Stromal cell of bone marrow (primary cell): ENCODE measurements around the gene CCDC178.
"Not testable (repeated sequence)": the region's sequence is repeated elsewhere in the genome, so short reads cannot be mapped to it uniquely, and the experiment has no call there.

ENCODE experiments used
- DNase-seq: peaks from one replicate; pipeline ENCODE4 v3.0.0-alpha.2; 2012; ENCODE audit warnings: low read depth

The CCDC178 gene

DNA sequence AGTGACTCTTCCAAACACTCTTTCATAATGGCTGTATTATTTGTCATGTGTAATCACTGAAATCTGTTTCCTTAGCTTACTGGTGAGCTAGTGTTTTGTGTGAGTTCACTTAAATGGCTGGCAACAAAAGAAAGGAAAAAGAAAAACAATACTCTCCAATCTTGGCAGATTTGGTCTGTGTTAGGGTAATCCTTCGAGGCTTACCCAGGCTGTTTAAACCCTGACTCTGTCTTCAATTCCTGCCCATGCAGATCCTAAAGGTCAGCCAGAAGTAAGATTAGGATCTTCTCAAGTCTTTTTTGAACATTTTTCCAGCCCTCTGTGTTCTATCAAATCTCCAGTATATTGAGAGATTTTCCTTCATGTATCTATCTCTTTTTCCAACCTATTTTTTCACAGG is 85.3 kb downstream of the CCDC178 start:
- no peak for DNase-seq

DNA sequence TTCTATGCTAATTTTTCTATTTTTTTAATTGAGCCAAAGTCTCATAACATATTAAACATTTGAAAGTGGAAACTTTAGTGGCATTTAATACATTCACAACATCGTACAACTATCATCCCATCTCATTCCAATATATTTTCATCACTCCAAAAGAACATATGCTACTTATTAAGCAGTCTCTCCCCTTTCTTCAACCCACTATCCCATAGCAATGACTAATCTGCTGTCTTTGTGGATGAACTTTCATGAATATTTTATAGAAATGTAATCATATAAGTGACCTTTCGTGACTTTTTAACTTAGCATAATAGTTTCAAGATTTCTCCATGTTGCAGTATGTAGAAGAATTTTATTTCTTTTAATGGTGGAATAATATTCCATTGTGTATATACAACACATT is 90.3 kb downstream of the CCDC178 start:
- no peak for DNase-seq

DNA sequence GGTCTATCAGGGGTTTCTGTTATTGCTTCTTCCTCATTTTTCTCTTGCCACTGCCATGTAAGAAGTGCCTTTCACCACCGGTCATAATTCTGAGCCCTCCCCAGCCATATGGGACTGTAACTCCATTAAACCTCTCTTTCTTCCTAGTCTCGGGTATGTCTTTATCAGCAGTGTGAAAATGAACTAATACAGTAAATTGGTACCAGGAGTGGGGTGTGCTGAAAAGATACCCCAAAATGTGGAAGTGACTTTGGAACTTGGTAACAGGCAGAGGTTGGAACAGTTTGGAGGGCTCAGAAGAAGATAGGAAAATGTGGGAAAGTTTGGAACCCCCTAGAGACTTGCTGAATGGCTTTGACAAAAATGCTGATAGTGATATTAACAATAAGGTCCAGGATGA is 100.8 kb downstream of the CCDC178 start:
- not testable (repeated sequence) for DNase-seq

DNA sequence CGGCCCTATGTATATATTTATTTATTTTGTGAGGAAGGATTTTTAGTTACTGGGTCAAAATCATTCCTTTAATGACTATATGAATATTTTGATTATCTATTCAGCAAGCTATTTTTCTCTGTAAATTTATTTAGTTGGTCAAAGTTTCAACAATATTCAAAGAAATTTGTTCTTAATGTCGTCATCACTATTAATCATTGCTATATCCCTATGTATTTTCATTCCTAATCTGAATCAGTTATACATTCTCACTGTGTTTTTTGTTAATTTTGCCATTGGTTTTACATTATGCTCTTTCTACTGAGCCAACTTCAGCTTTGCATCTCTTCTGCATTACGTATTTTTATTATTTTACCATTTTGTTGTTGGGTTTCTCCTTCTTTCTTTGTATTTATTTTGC is 105.7 kb downstream of the CCDC178 start:
- no peak for DNase-seq

DNA sequence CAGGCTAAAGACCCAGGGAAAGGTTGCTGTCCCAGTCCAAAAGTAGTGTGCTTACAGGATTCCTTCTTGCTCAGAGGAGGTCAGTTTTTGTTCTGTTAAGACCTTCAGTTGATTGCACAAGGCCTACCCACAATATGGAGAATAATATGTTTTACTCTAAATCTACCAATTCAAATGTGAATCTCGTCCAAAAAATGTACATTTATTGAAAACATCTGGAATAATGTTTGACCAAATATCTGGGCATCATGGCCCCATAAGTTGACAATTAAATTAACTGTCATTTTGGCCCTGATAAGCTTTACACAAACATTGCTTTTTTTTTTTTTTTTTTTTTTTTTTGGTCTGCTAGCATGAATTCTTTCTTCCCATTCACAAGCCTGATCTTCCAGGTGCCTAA is 109.8 kb downstream of the CCDC178 start:
- no peak for DNase-seq

DNA sequence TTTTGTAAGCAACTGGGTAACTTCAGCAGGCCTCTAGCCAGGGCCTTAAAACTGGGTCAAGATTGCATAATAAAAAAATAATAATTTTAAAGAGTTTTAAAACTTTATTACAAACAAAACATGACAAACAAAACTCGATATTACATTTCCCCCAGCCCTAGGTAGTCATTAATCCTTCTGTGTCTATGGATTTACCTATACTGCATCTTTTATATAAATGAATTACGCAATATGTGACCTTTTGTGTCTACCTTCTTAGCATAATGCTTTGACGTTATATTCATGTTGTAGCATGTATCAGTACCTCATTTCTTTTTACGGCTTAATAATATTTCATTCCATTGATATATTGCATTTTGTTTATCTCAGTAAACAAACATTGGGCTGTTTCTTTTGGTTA is 113.5 kb downstream of the CCDC178 start:
- no peak for DNase-seq

DNA sequence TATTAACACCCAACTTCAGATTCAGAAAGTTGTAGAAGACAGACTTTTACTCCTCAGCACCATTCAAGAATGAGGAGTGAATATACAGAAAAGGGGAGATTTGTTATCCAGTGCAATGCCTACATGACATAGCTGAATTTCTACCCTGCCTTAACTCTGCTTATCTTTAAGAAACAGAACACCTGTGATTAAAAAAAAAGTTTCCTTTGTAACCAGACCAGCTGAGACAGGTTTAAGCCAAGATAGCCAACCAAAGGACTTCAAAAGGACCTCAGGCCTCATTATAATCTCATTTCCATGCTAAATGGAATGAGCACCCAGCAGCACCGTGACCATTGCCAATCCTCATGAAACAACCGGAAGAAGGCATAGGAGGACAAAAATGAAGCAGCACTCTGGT is 122.9 kb downstream of the CCDC178 start:
- no peak for DNase-seq

DNA sequence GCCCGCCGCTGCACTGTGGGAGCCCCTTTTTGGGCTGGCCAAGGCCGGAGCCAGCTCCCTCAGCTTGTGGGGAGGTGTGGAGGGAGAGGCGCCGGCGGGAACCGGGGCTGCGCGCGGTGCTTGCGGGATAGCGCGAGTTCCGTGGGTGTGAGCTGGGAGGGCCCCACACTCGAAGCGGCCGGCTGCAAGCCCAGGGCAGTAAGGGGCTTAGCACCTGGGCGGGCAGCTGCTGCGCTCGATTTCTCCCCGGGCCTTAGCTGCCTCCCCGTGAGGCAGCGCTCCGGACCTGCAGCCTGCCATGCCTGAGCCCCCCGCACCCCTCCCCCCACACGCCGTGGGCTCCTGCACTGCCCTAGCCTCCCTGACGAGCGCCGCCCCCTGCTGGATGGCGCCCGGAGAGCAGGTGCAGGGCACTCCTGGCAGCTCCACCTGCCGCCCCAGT is 124.4 kb downstream of the CCDC178 start:
- DNase-seq = no peak

DNA sequence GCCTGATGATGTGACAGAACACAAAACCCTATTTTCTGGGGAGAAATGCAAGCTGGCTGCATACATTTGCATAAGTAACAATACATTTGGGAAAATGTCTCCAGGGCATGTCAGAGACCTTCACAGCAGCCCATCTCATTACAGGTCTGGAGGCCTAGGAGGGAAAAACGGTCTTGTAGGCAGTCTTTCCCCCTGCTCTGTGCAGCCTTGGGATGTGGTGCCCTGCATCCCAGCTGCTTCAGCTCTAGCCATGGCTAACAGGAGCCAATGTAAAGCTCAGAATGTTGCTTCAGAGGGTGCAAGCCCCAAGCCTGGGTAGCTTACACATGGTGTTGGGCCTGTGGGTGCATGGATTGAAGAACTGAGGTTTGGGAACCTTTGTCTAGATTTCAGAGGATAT is 133.0 kb downstream of the CCDC178 start:
- DNase-seq = no peak

DNA sequence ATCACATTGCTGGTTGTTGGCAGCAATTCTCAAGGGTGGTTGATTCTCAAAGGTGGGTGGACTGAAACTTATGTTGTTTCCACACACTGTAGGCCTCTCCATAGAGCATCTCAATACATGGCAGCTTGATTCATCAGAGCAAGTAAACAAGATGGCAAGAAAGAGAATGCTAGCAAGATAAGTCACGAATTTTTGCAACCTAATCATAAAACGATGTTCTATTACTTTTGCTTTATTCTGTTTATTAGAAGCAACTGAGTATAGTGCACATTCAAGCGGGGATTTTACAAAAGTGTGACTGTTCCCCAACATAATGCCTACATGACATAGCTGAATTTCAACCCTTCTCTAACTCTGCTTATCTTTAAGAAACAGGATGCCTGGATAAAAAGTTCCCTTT is 136.2 kb downstream of the CCDC178 start:
- DNase-seq = no peak

DNA sequence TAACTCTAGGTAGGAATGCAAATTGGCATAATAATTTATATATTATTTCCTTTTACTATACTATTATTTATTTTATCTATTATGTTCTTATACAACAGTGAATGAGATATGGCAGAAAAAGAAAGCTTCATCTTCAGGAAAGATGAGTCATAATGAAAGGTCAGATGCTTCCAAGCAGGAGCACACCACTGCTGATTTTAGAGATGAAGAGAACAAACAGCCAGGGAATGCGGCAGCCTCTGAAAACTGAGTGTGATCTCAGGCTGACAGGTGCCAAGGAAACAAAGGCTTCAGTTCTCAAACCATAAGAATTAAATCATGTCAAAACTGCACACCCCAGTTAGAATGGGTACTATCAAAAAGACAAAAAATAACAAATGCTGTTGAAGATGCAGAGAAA is 149.0 kb downstream of the CCDC178 start:
- no peak for DNase-seq

DNA sequence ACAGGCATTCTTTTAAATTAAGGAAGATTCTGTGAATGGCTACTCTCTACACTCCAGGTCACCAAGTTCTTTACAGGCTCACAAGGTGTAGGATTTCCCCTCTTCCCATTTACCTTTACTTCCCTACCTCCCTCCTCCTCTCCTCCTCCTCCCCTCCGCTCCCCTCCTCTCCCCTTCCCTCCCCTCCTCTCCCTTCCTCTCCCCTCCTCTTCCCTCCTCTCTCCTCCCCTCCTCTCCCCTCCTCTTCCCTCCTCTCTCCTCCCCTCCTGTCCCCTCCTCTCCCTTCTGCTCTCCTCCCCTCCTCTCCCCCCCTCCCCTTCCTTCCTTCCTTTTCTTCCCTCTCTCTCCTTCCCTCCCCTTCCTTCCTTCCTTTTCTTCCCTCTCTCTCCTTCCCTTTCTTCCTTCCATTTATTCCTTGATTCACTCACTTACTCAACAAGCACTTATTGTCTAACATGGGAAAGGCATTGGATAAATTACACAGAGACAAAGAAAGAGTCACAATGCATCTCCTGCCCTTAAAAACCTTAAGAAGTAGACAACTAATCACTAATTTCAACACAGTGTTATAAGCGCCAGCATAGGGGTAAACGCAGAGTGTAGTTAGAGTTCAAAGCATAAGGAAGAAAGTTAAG is 152.3 kb downstream of the CCDC178 start:
- no peak for DNase-seq

DNA sequence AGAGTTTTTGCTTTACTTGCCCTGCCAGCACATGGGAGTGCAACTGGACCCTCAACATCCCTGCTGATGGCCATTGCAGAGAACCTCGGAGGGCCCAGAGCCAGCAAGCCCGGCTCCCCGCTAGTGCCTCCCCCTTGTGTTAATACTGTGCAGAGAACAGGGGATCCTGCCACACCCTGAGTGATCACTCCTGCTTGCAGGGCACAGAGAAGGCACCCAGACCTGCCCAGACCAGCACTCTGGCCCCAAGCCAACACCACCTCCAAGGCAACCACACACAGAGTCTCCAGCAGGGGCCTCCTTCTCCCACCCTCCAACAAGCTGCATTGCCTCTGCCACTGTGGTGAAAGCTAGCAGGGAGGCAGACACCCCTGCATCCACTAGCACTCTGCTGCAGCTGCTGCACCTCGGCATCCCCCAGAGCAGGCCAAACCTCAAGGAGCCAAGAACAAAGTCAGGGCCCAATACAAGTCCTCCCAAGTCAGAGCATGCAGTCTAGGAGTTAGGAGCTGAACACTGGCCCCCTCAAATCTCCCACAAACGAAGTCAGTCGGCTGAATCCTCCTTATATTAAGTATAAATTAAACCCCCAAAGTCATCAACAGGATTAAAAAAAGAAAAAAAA is 157.7 kb downstream of the CCDC178 start:
- DNase-seq = no peak

DNA sequence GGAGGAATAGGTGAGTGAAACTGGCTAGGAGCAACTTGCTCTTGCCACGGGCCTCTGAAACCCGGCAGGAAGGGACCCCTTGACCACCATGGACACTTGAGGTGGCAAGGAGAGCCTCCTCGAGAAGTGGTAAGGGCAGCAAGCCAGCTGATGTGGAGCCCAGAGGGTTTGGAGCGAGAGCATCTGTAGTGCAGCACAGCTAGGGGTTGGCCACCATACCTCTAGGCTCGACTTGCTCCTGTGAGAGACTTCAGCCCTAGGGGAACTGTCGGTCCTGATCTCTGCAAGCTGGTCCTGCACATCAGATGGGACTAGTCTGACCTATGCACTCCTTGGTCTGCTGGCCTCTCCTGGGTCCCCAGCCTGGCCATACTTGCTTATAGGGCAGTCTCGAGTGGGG is 158.4 kb downstream of the CCDC178 start:
- DNase-seq = no peak

DNA sequence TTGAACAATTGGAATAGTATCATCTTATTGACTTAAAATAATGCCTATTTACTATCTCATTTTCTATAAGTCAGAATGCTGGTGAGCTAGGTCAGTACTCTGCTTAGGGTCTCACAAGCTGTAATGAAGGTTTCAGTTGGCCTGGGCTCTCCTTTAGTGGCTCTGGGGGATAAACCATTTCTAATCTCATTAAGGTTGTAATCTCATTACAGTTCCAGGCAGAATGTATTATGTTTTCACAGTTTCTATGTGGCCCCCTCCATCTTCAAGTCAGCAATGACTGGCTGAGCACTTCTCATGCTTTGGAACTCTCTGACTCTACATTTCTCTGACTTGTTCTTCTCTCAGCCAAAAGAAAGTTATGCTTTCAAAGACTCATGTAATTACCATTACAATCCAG is 163.1 kb downstream of the CCDC178 start:
- no peak for DNase-seq

DNA sequence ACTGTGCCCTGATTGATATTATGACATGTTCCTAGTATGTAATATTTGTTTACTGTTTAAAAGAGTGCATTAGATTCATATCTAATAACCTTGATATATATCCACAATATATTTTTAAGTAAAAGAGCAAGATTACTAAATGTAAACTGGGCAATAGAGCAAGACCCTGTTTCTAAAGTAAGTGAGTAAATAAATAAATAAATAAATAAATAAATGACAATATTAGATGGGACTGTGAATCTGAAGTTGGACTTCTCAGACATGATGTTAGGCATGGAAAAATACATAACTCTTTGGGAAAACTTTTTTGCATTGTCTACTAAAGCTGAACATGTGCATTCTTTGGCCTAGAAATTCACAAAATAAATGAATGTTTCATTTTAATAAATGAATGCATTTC is 164.7 kb downstream of the CCDC178 start:
- DNase-seq = no peak

DNA sequence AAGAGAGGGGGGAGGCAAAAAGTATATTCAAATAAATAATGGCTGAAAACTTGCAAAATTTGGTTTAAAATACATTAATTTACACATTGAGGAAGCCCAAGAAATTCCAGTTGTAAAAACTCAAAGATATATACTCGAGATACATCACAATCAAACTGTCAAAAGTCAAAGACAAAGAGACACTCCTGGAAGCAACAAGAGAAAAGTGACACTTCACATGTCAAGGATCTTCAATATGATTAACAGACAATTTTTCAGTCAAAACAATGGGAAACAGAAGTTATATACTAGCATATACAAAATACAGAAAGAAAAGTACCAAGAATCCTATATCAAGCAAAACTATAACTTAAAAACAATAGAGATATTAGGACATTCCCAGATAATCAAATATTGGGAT is 170.2 kb downstream of the CCDC178 start:
- no peak for DNase-seq

DNA sequence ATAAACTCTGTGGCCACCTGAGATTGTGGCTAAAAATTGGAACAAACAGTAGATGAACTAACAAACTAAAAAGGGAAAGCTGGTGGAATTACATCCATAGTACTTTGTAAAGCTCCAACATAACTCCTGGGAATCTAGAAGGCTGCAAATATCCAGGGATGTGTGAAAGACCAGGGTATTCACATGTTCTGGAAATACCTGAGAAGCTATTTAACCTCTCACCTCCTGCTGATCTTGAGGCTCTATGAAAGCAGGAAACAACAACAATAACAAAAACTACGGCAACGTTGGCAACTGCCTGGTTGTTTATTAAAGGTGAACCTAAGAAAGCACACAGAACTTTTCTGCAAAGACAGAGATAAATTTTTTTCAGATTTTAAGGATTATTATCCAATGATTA is 171.3 kb downstream of the CCDC178 start:
- no peak for DNase-seq

DNA sequence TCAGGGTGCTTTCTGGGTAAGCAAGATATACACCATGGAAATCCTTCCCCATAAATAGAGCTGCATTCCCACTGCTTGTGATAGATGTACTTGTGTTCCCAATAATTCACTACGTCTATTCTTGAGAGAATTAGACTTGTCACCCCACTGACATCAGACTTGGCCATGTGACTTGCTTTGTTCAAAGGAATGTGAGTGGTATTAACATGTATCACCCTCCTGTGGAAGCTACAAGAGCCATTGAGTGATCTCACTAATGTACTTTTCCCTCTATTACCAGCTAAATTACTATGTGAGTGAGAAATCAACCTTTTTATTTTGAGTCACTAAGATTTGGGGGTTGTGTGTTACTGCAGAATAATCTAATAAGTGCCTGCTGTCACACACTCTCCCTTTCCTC is 176.0 kb downstream of the CCDC178 start:
- DNase-seq = no peak

DNA sequence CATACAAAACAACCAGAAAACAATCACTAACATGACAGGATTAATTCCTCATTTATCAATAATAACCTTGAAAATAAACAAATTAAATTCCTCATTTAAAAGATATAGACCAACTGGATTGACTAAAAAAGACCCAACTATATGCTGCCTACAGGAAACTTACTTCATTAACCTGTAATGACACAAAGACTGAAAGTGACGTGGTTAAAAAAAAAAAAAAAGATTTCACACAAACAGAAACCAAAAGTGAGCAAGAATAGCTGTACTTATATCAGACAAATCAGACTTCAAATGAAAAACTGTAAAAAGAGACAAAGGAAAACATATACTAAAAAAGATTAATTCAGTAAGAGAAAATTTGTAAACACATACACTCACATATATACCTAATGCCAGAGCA is 201.2 kb downstream of the CCDC178 start:
- no peak for DNase-seq

DNA sequence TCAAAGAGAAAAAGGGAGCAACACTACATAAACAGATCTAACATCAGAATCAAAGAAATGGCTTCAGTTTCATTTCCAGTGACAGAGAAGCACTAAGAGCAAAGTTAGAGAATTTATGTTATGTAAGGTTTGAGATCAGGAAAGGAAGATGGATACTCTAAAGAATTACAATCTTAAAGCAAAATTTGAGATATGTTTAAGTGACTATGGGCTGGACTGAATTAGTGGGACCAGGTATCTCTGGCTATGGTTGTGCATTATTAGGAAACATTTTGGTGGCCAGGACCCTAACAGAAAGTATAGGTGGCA is 208.2 kb downstream of the CCDC178 start:
- DNase-seq = no peak

DNA sequence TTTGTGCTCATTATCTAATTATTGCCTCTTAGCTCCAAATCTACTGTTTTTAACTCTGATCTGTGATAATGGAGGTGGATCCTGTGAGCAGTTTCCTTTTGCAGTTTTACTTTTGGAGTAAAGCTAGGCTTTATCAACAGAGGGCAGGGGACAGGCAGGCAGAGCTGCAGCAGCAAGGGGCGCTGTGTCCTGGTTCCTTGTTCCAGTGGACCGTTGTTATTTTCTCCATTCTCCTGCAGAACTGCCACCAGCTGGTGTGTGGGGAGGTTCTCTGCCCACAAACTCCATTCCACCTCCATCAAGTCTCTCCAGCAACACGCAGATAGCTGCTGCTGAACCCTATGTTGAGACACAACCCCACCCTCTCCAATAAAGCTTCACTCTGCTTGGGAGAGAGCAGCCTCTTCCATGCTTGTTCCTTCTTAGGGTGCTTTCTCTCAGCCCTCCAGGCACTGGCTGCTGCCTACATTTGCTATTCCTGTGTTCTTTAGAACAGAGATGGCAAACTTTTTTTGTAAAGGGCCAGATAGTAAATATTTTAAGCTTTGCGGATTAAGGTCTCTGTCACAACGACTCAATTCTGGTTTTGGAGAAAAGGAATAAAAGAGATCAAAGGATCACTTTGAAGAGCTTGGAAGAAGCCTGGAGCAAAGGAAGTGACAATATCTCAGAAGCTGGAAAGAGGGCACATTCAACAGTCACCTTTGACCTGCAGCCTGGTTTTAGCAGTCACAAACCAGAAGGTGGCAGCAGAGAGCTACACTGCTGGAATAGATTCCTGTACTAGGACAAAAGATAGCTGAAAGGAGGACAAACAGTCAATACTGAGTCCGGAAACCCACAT is 208.8 kb downstream of the CCDC178 start:
- DNase-seq = peak; percentile 51

DNA sequence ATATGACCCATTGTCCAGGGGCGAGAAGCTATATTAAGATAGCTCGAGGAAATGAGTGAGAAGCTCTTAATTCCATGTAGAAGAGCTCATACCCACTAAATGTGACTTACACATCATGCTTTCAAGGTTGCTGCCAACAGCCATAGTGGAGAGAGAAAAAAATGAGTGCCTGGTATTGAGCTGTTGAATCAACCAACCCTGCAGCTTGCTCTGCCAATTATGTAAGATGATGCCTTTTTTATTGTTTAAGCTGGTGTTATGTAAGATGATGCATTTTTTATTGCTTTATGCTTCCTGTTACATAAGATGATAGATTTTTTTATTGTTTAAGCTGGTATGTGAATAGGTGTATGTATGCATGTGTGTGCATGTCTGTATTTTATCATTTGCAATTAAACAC is 228.2 kb downstream of the CCDC178 start:
- DNase-seq = no peak
